GM12878 (cell line): ENCODE data around the gene CENPS. TPM values are rescaled to one million over a fixed set of nuclear protein-coding genes. Genes with fewer than 3 reads are reported as not detected.

ENCODE experiments used
- ASH2L ChIP-seq: fragments of 300-600, 200-600 bp; sonication (generic); IDR thresholded peaks from 2 replicates; pipeline ENCODE4 v1.6.1; 2017; ENCODE audit warnings: low read depth, mild to moderate bottlenecking, borderline replicate concordance
- CHD1 ChIP-seq: IDR thresholded peaks from 2 replicates; pipeline ENCODE4 v1.6.1; 2012; ENCODE audit warnings: low read depth, low read length, improper control_type of control experiment
- FOXK2 ChIP-seq: fragments of 450-650 bp; IDR thresholded peaks from 2 replicates; pipeline ENCODE4 v1.6.1; 2017; ENCODE audit warnings: mild to moderate bottlenecking, moderate library complexity
- IRF4 ChIP-seq: IDR thresholded peaks from 2 replicates; pipeline ENCODE4 v1.6.1; 2011; ENCODE audit warnings: low read depth, low read length
- KAT2A ChIP-seq: conservative IDR thresholded peaks from 2 replicates; pipeline ENCODE4 v1.6.1; 2011; ENCODE audit warnings: low read depth, low read length; ENCODE audit not compliant: control insufficient read depth
- MEF2A ChIP-seq: IDR thresholded peaks from 2 replicates; pipeline ENCODE4 v1.6.1; 2011; ENCODE audit warnings: low read depth, mild to moderate bottlenecking, low read length, moderate library complexity; ENCODE audit not compliant: insufficient read depth
- RAD51 ChIP-seq: fragments of 450-650 bp; IDR thresholded peaks from 2 replicates; pipeline ENCODE4 v1.6.1; 2016; ENCODE audit warnings: moderate library complexity, mild to moderate bottlenecking, inconsistent platforms
- SMAD5 ChIP-seq: IDR thresholded peaks from 2 replicates; pipeline ENCODE4 v1.6.1; 2016; ENCODE audit warnings: antibody characterized with exemption, low read depth
- SMARCA5 ChIP-seq: fragments of 450-650 bp; IDR thresholded peaks from 2 replicates; pipeline ENCODE4 v1.6.1; 2017; ENCODE audit warnings: mild to moderate bottlenecking
- STAT1 ChIP-seq: fragments of 450-650 bp; conservative IDR thresholded peaks from 2 replicates; pipeline ENCODE4 v1.6.1; 2014; ENCODE audit warnings: antibody characterized with exemption, mild to moderate bottlenecking
- SUZ12 ChIP-seq: fragments of 200-600 bp; sonication (generic); IDR thresholded peaks from one replicate; pipeline ENCODE4 v1.6.1; 2018; ENCODE audit warnings: antibody characterized with exemption, mild to moderate bottlenecking; ENCODE audit not compliant: unreplicated experiment
- TCF3 ChIP-seq: IDR thresholded peaks from 2 replicates; pipeline ENCODE4 v1.6.1; 2012; ENCODE audit warnings: low read depth, mild to moderate bottlenecking, low read length, borderline replicate concordance; ENCODE audit not compliant: insufficient read depth
- WRNIP1 ChIP-seq: IDR thresholded peaks from 2 replicates; pipeline ENCODE4 v1.6.1; 2011; ENCODE audit warnings: low read depth, low read length, improper control_type of control experiment, borderline replicate concordance
- YY1 ChIP-seq: IDR thresholded peaks from 2 replicates; pipeline ENCODE4 v1.6.1; 2011; ENCODE audit warnings: low read depth, mild to moderate bottlenecking, low read length
- ZNF274 ChIP-seq: IDR thresholded peaks from one replicate; pipeline ENCODE4 v1.8.0; 2011; ENCODE audit not compliant: insufficient read length, insufficient read depth
- ZSCAN29 ChIP-seq: fragments of 450-650 bp; IDR thresholded peaks from 2 replicates; pipeline ENCODE4 v1.6.1; 2017; ENCODE audit warnings: mild to moderate bottlenecking, moderate library complexity
- polyA plus RNA-seq, 11 experiments: library from polyadenylated mRNA; depleted of rRNA in 4 of 11; unstranded in 6 of 11; stranded (reverse) in 5 of 11; fragments of >200 nt; fragmentation: Nextera tagmentation in 4 of 11; fragmentation: Illumina TruSeq in 1 of 11; extraction: Ambion mirVana in 4 of 11; extraction: Trizol in 1 of 11; gene quantifications; 1 replicate in 1 of 11; 2 replicates in 10 of 11; pipeline versions ENCODE4 v1.2.1 to v1.2.3, GENCODE V29; 2011 to 2016; ENCODE audit warnings: inconsistent platforms in 2 of 11, missing spikeins in 2 of 11, low read depth in 1 of 11
- total RNA-seq, 4 experiments: library from RNA; depleted of rRNA in 3 of 4; stranded (reverse); fragments of >200 nt in 3 of 4; fragmentation: Illumina TruSeq in 1 of 4; extraction: Trizol in 1 of 4; gene quantifications; 2 replicates each; pipeline versions ENCODE4 v1.2.1 to v1.2.3, GENCODE V29; 2013 to 2021
- TF ChIP-seq, protein P1 (sequence below): IDR thresholded peaks from 2 replicates; pipeline ENCODE4 v1.6.1; 2012; ENCODE audit warnings: improper control_type of control experiment, low read depth, low read length; ENCODE audit not compliant: insufficient replicate concordance
- TF ChIP-seq, protein P2 (sequence below): fragments of 450-650 bp; formaldehyde crosslinking; IDR thresholded peaks from 2 replicates; pipeline ENCODE4 v1.5.0; 2022; ENCODE audit warnings: mild to moderate bottlenecking, missing genetic modification characterization
- TF ChIP-seq, protein P3 (sequence below): fragments of 450-650 bp; IDR thresholded peaks from 2 replicates; pipeline ENCODE4 v1.6.1; 2014; ENCODE audit warnings: mild to moderate bottlenecking
- TF ChIP-seq, protein P4 (sequence below): IDR thresholded peaks from 2 replicates; pipeline ENCODE4 v1.6.1; 2011; ENCODE audit warnings: low read depth, low read length, improper control_type of control experiment, borderline replicate concordance

The CENPS gene
- total and polyA plus RNA-seq, 10 of the 15 experiments (the other 5 are each of a cell fraction or from before 2014, with no cell fraction given), result 9.4 to 51.7 (median 16.7) TPM

DNA sequence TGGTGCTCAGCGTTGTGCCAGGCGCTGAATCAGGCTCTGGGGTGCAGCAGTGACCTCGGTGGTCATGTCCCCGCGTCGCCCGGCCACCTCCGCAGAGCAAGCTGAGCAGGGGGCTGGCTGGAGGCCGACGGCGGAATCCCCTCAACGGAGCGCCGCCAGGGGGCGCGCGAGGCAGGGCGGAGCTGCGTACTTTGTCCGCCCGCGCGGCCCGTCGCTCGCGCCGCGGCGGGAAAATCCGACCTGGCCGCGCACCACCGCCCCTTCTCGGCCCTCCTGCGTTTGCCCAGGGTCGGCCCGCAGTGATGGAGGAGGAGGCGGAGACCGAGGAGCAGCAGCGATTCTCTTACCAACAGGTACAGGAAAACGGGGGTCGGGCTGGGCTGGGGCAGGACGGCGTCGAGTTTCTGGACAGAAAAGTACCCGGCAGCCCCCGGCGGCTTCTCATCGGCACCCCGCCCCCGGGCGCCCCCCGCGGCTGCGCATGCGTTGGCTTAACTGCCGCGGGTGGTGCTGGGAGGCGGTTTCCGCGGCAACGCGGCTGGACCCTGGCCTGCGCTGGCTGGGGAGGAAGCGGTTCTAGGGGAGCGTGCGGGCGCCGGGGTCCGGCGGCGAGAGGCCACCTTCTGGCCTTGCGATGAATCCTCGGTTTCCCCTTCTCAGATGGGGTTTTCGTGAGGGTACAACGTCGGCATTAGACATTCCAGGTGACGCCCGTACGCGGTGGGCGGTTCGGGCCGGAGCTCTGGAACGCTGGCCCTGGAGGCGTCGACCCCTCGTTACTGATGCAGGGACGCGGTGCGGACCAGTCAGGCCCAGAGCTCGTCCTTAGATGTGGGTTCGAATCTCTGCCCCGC, at the start of gene CENPS (continued):
- TF ChIP-seq, protein P1, sequence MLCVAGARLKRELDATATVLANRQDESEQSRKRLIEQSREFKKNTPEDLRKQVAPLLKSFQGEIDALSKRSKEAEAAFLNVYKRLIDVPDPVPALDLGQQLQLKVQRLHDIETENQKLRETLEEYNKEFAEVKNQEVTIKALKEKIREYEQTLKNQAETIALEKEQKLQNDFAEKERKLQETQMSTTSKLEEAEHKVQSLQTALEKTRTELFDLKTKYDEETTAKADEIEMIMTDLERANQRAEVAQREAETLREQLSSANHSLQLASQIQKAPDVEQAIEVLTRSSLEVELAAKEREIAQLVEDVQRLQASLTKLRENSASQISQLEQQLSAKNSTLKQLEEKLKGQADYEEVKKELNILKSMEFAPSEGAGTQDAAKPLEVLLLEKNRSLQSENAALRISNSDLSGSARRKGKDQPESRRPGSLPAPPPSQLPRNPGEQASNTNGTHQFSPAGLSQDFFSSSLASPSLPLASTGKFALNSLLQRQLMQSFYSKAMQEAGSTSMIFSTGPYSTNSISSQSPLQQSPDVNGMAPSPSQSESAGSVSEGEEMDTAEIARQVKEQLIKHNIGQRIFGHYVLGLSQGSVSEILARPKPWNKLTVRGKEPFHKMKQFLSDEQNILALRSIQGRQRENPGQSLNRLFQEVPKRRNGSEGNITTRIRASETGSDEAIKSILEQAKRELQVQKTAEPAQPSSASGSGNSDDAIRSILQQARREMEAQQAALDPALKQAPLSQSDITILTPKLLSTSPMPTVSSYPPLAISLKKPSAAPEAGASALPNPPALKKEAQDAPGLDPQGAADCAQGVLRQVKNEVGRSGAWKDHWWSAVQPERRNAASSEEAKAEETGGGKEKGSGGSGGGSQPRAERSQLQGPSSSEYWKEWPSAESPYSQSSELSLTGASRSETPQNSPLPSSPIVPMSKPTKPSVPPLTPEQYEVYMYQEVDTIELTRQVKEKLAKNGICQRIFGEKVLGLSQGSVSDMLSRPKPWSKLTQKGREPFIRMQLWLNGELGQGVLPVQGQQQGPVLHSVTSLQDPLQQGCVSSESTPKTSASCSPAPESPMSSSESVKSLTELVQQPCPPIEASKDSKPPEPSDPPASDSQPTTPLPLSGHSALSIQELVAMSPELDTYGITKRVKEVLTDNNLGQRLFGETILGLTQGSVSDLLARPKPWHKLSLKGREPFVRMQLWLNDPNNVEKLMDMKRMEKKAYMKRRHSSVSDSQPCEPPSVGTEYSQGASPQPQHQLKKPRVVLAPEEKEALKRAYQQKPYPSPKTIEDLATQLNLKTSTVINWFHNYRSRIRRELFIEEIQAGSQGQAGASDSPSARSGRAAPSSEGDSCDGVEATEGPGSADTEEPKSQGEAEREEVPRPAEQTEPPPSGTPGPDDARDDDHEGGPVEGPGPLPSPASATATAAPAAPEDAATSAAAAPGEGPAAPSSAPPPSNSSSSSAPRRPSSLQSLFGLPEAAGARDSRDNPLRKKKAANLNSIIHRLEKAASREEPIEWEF, result no peak
- TF ChIP-seq SMAD5 (0 out of 2 replicates have a peak, but pooled peaks have one; percentile 25), ASH2L (no peak), CHD1 (no peak), WRNIP1 (0 out of 2 replicates have a peak, but pooled peaks have one; percentile 42), KAT2A (no peak), IRF4 (peak; percentile 57; the same call in 1 of the 2 replicates), SUZ12 (no peak), ZNF274 (no peak), STAT1 (peak; percentile 99), YY1 (peak; percentile 92), MEF2A (0 out of 2 replicates have a peak, but pooled peaks have one; percentile 39), TCF3 (no peak), ZSCAN29 (0 out of 2 replicates have a peak, but pooled peaks have one; percentile 58), FOXK2 (no peak), RAD51 (no peak), SMARCA5 (peak; percentile 90)
- TF ChIP-seq, protein P2, sequence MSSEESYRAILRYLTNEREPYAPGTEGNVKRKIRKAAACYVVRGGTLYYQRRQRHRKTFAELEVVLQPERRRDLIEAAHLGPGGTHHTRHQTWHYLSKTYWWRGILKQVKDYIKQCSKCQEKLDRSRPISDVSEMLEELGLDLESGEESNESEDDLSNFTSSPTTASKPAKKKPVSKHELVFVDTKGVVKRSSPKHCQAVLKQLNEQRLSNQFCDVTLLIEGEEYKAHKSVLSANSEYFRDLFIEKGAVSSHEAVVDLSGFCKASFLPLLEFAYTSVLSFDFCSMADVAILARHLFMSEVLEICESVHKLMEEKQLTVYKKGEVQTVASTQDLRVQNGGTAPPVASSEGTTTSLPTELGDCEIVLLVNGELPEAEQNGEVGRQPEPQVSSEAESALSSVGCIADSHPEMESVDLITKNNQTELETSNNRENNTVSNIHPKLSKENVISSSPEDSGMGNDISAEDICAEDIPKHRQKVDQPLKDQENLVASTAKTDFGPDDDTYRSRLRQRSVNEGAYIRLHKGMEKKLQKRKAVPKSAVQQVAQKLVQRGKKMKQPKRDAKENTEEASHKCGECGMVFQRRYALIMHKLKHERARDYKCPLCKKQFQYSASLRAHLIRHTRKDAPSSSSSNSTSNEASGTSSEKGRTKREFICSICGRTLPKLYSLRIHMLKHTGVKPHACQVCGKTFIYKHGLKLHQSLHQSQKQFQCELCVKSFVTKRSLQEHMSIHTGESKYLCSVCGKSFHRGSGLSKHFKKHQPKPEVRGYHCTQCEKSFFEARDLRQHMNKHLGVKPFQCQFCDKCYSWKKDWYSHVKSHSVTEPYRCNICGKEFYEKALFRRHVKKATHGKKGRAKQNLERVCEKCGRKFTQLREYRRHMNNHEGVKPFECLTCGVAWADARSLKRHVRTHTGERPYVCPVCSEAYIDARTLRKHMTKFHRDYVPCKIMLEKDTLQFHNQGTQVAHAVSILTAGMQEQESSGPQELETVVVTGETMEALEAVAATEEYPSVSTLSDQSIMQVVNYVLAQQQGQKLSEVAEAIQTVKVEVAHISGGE (CRISPR knock-in tag), result no peak
- TF ChIP-seq, protein P3, sequence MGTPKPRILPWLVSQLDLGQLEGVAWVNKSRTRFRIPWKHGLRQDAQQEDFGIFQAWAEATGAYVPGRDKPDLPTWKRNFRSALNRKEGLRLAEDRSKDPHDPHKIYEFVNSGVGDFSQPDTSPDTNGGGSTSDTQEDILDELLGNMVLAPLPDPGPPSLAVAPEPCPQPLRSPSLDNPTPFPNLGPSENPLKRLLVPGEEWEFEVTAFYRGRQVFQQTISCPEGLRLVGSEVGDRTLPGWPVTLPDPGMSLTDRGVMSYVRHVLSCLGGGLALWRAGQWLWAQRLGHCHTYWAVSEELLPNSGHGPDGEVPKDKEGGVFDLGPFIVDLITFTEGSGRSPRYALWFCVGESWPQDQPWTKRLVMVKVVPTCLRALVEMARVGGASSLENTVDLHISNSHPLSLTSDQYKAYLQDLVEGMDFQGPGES, result no peak
- TF ChIP-seq, protein P4, sequence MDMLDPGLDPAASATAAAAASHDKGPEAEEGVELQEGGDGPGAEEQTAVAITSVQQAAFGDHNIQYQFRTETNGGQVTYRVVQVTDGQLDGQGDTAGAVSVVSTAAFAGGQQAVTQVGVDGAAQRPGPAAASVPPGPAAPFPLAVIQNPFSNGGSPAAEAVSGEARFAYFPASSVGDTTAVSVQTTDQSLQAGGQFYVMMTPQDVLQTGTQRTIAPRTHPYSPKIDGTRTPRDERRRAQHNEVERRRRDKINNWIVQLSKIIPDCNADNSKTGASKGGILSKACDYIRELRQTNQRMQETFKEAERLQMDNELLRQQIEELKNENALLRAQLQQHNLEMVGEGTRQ, result no peak
